ENCODE data around the gene WNT4. TPM values are rescaled to one million over a fixed set of nuclear protein-coding genes. Genes with fewer than 3 reads are reported as not detected.
A peak's percentile ranks its signal among the peaks of the same experiment; 100 is the strongest.

WNT4 gene
- total RNA-seq, 3 donors from 2014 or later: 1.2 to 4.5 (median 2.5) TPM

- no peaks in the 10 kb centered on the region for H3K9me3 ChIP-seq
- DNase-seq: no peak
- H3K4me3 ChIP-seq: no peak overlapping the region
- intact Hi-C loops (cut with DNase I, micrococcal nuclease): no loop called here
- ATAC-seq: peak; percentile 80
- TF ChIP-seq CTCF (IDR thresholded peaks at IDR 0.05): no peak
- no peaks in the 10 kb centered on the region for H3K36me3 ChIP-seq (ENCODE audit: low read depth)
- no peaks in the 10 kb centered on the region for H3K4me1 ChIP-seq (ENCODE audit: low read depth)
These were observed 20.2 kb upstream of the WNT4 start for GRCh38 chr1:22163137-22163536.

- H3K4me1 ChIP-seq (ENCODE audit: low read depth): no peaks in the 10 kb centered on the region
- intact Hi-C loops (cut with DNase I, micrococcal nuclease): no loop called here
- ATAC-seq (no peak), DNase-seq (no peak)
- no peaks in the 10 kb centered on the region for H3K36me3 ChIP-seq (ENCODE audit: low read depth)
- H3K9me3 ChIP-seq: no peaks in the 10 kb centered on the region
- TF ChIP-seq CTCF (IDR thresholded peaks at IDR 0.05): no peak
- H3K4me3 ChIP-seq: no peak overlapping the region
These were observed 17.0 kb upstream of the WNT4 start for GRCh38 chr1:22159891-22160290.

GRCh38 chr1:22158654-22159053 is 15.8 kb upstream of the WNT4 start:
- Histone ChIP-seq H3K36me3 (ENCODE audit: low read depth) (no peaks in the 10 kb centered on the region), H3K9me3 (no peaks in the 10 kb centered on the region), H3K4me1 (ENCODE audit: low read depth) (no peaks in the 10 kb centered on the region), H3K4me3 (no peak overlapping the region)
- no peak for TF ChIP-seq CTCF (IDR thresholded peaks at IDR 0.05)
- intact Hi-C loops (cut with DNase I, micrococcal nuclease): no loop called here
- ATAC-seq (no peak), DNase-seq (no peak)

GRCh38 chr1:22157359-22157966 is 14.6 kb upstream of the WNT4 start:
- DNase-seq: no peak
- Histone ChIP-seq H3K9me3 (no peaks in the 10 kb centered on the region), H3K4me3 (no peak overlapping the region), H3K4me1 (ENCODE audit: low read depth) (no peaks in the 10 kb centered on the region), H3K36me3 (ENCODE audit: low read depth) (no peaks in the 10 kb centered on the region)
- ATAC-seq: no peak
- intact Hi-C loops (cut with DNase I, micrococcal nuclease): no loop called here
- TF ChIP-seq CTCF (IDR thresholded peaks at IDR 0.05): no peak

GRCh38 chr1:22155517-22155916 is 12.6 kb upstream of the WNT4 start:
- no peaks in the 10 kb centered on the region for H3K36me3 ChIP-seq (ENCODE audit: low read depth)
- H3K4me3 ChIP-seq: no peak overlapping the region
- DNase-seq (no peak), ATAC-seq (no peak)
- intact Hi-C loops (cut with DNase I, micrococcal nuclease): no loop called here
- no peaks in the 10 kb centered on the region for H3K9me3 ChIP-seq
- no peaks in the 10 kb centered on the region for H3K4me1 ChIP-seq (ENCODE audit: low read depth)
- no peak for TF ChIP-seq CTCF (IDR thresholded peaks at IDR 0.05)

GRCh38 chr1:22154626-22155025 is 11.7 kb upstream of the WNT4 start:
- DNase-seq: no peak
- H3K9me3 ChIP-seq: no peaks in the 10 kb centered on the region
- intact Hi-C loops (cut with DNase I, micrococcal nuclease): no loop called here
- no peaks in the 10 kb centered on the region for H3K4me1 ChIP-seq (ENCODE audit: low read depth)
- no peak overlapping the region for H3K4me3 ChIP-seq
- H3K36me3 ChIP-seq (ENCODE audit: low read depth): no peaks in the 10 kb centered on the region
- ATAC-seq: no peak
- no peak for TF ChIP-seq CTCF (IDR thresholded peaks at IDR 0.05)

All from mucosa of descending colon (tissue), 3 donors.